PFSK-1 (cell line): ENCODE results near the gene LCN1.
A peak's percentile ranks its signal among the peaks of the same experiment; 100 is the strongest.

Experiments used
- FOXP2 ChIP-seq: optimal IDR thresholded peaks from 2 replicates; pipeline ENCODE3; 2011; ENCODE audit warnings: borderline replicate concordance, control low read depth, inconsistent platforms; ENCODE audit not compliant: insufficient read depth; ENCODE audit errors: extremely low read length, extremely low read depth
- POLR2AphosphoS5 ChIP-seq: IDR thresholded peaks from 2 replicates; pipeline ENCODE4 v1.6.1; 2012; ENCODE audit warnings: low read depth, mild to moderate bottlenecking, control low read depth, low read length, moderate library complexity
- SIN3A ChIP-seq: IDR thresholded peaks from 2 replicates; pipeline ENCODE4 v1.6.1; 2012; ENCODE audit warnings: mild to moderate bottlenecking, low read length, moderate library complexity, borderline replicate concordance; ENCODE audit not compliant: insufficient read depth
- TAF1 ChIP-seq: IDR thresholded peaks from 2 replicates; pipeline ENCODE4 v1.6.1; 2012; ENCODE audit warnings: low read length, control low read depth, borderline replicate concordance; ENCODE audit not compliant: insufficient read depth
- TF ChIP-seq, protein P1 (sequence below), 2 experiments: IDR thresholded peaks; 2 replicates each; pipeline versions ENCODE4 v1.6.1 to v1.8.0; 2011 to 2012; ENCODE audit warnings: low read depth in 2 of 2, low read length in 2 of 2, control low read depth in 1 of 2, inconsistent platforms in 1 of 2, mild to moderate bottlenecking in 1 of 2, moderate library complexity in 1 of 2; ENCODE audit not compliant: insufficient read depth in 1 of 2

The LCN1 gene

DNA sequence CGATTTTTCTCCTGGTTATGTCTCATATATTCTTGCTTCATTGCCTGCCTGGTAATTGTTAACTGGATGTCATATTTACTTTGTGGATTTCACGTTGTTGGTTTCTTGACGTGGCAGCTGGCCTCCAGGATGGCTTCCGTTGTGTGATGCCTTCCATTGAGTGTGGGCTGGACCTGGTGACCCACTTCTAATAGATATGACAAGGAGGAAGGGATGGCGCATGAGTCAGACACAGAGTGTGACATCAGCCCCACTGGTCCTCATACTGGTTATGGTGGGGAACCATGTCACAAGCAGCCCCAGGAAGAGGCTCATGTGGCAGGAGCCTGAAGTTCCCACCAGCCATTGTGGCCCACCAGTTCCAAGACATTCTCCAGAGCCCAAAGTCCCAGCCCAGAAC lies 34.0 kb downstream of the LCN1 start:
- TF ChIP-seq SIN3A (no peak), FOXP2 (no peak), TAF1 (no peak), POLR2AphosphoS5 (no peak)
- TF ChIP-seq, protein P1, sequence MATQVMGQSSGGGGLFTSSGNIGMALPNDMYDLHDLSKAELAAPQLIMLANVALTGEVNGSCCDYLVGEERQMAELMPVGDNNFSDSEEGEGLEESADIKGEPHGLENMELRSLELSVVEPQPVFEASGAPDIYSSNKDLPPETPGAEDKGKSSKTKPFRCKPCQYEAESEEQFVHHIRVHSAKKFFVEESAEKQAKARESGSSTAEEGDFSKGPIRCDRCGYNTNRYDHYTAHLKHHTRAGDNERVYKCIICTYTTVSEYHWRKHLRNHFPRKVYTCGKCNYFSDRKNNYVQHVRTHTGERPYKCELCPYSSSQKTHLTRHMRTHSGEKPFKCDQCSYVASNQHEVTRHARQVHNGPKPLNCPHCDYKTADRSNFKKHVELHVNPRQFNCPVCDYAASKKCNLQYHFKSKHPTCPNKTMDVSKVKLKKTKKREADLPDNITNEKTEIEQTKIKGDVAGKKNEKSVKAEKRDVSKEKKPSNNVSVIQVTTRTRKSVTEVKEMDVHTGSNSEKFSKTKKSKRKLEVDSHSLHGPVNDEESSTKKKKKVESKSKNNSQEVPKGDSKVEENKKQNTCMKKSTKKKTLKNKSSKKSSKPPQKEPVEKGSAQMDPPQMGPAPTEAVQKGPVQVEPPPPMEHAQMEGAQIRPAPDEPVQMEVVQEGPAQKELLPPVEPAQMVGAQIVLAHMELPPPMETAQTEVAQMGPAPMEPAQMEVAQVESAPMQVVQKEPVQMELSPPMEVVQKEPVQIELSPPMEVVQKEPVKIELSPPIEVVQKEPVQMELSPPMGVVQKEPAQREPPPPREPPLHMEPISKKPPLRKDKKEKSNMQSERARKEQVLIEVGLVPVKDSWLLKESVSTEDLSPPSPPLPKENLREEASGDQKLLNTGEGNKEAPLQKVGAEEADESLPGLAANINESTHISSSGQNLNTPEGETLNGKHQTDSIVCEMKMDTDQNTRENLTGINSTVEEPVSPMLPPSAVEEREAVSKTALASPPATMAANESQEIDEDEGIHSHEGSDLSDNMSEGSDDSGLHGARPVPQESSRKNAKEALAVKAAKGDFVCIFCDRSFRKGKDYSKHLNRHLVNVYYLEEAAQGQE (IDR thresholded peaks at IDR 0.05; ENCODE audit: insufficient read depth in 1 of 2, low read depth in 2 of 2, low read length in 2 of 2): no peak

- TF ChIP-seq, protein P1 (IDR thresholded peaks at IDR 0.05; ENCODE audit: insufficient read depth in 1 of 2, low read depth in 2 of 2, low read length in 2 of 2): no peak
- no peak for TF ChIP-seq FOXP2
- TF ChIP-seq SIN3A: no peak
- no peak for TF ChIP-seq TAF1
- no peak for TF ChIP-seq POLR2AphosphoS5
These were observed 34.7 kb downstream of the LCN1 start for GRCh38 chr9:135555910-135556309.

DNA sequence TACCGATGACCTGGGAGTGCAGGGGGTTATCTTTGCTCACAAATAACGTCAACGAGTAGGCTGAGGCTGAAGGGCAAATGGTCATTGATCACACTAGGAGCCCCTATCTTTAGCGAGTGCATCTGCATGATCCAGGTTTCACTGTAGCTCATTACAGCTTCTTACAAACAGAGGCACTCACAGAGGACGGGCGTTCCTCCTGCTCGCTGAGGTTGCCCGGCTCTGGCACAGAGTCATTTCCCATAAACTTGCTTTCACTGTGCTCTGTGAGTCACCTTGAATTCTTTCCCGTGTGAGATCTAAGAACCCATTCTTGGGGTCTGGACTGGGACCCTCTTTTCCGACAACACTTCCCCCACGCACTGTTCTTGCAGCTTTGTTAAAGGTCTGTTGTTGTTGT lies 38.4 kb downstream of the LCN1 start:
- TF ChIP-seq, protein P1 (IDR thresholded peaks at IDR 0.05; ENCODE audit: insufficient read depth in 1 of 2, low read depth in 2 of 2, low read length in 2 of 2): no peak
- TF ChIP-seq FOXP2 (no peak), TAF1 (no peak), SIN3A (no peak), POLR2AphosphoS5 (no peak)

GRCh38 chr9:135561391-135562234 lies 40.4 kb downstream of the LCN1 start, which contains the start of gene PAEP:
Gene PAEP (plus strand): TSS chr9:135561756.
- TF ChIP-seq POLR2AphosphoS5: peak; percentile 73
- TF ChIP-seq, protein P1 (IDR thresholded peaks at IDR 0.05; ENCODE audit: insufficient read depth in 1 of 2, low read depth in 2 of 2, low read length in 2 of 2): no peak

- TF ChIP-seq POLR2AphosphoS5 (no peak), FOXP2 (no peak), SIN3A (no peak), TAF1 (no peak)
- TF ChIP-seq, protein P1 (IDR thresholded peaks at IDR 0.05; ENCODE audit: insufficient read depth in 1 of 2, low read depth in 2 of 2, low read length in 2 of 2): no peak
These were observed 41.0 kb downstream of the LCN1 start for GRCh38 chr9:135562235-135562745.
